Mucosa of descending colon (tissue), 3 donors: ENCODE results near the gene DCDC1. TPM values are rescaled to one million over a fixed set of nuclear protein-coding genes. Genes with fewer than 3 reads are reported as not detected.

Source experiments
- ATAC-seq: fragments of 200-7000 bp; cut with Tn5 transposase; one replicate; pipeline ENCODE4 v1.9.1; 2020; ENCODE audit warnings: mild to moderate bottlenecking, moderate library complexity
- DNase-seq, 3 donors: peaks; one replicate each; pipeline ENCODE4 v3.0.0-alpha.2; 2020
- H3K36me3 ChIP-seq: fragments of 200-600 bp; one replicate; pipeline ENCODE4 v1.8.0; 2021; ENCODE audit warnings: low read depth, mild to moderate bottlenecking
- H3K4me1 ChIP-seq: fragments of 200-600 bp; one replicate; pipeline ENCODE4 v1.8.0; 2021; ENCODE audit warnings: low read depth, mild to moderate bottlenecking
- H3K4me3 ChIP-seq: fragments of 200-600 bp; one replicate; pipeline ENCODE4 v1.8.0; 2021; ENCODE audit warnings: mild to moderate bottlenecking
- H3K9me3 ChIP-seq: fragments of 200-600 bp; one replicate; pipeline ENCODE4 v1.8.0; 2021; ENCODE audit warnings: mild to moderate bottlenecking
- intact Hi-C, 2 donors: fragments of 100-400 bp; cut with DNase I in 1 of 2; cut with micrococcal nuclease in 1 of 2; formaldehyde crosslinking; loops; one replicate each; pipeline versions ENCODE4 v1.11.0 to v1.11.1; 2022; cut with DNase I, micrococcal nuclease
- total RNA-seq, 3 donors: library from RNA; stranded (reverse); fragmentation: NEBNext Ultra II Directional in 2 of 3; extraction: Animal tissue kit (Norgen Biotek cat#: 25700) in 2 of 3; gene quantifications; one replicate each; pipeline versions ENCODE4 v1.2.1 to v1.2.4, GENCODE V29; 2021 to 2023
- TF ChIP-seq, protein P1 (sequence below): fragments of 200-600 bp; IDR thresholded peaks from one replicate; pipeline ENCODE4 v1.8.0; 2022; ENCODE audit warnings: antibody characterized with exemption, mild to moderate bottlenecking
- donor health status: DM: no; HTN: no; CAD: no; lungs with moderate emphysema.
- donor health status: DM: no; HTN: no; CAD: no.
- donor health status: DM: no; HTN: yes; CAD: no.

The DCDC1 gene
- total RNA-seq, 3 donors from 2014 or later: 0.22 TPM; not detected in 2

DNA sequence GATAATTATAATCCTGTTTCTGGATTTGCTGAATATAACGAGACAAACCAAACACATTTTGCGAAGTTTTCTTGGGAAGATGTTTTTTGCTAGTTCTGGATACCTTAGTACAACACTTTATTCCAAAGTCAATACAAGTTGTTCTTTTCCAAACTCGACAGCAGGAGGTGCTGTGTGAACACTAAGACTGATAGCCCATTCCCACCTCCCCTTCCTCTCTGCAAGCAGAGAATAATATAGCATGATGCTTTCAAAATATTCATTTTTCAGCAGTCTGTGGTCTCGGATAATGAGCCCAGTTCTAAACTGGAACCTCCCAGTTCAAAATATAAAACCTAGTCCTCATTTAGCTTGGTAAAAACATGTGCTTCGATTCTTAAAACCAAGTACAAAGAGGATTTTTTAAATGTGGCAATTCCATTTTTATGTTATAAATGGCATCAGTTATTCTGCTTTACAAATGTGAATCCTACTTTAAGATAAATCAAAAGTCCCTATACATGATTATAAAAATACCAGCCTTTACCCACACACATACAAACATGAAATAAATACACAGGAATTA, 129.1 kb downstream of the DCDC1 start:
- no peak overlapping the region for H3K4me3 ChIP-seq
- no peaks in the 10 kb centered on the region for H3K36me3 ChIP-seq
- peak in 1 of 3 donors; percentile 13 for DNase-seq
- no peaks in the 10 kb centered on the region for H3K9me3 ChIP-seq
- TF ChIP-seq, protein P1, sequence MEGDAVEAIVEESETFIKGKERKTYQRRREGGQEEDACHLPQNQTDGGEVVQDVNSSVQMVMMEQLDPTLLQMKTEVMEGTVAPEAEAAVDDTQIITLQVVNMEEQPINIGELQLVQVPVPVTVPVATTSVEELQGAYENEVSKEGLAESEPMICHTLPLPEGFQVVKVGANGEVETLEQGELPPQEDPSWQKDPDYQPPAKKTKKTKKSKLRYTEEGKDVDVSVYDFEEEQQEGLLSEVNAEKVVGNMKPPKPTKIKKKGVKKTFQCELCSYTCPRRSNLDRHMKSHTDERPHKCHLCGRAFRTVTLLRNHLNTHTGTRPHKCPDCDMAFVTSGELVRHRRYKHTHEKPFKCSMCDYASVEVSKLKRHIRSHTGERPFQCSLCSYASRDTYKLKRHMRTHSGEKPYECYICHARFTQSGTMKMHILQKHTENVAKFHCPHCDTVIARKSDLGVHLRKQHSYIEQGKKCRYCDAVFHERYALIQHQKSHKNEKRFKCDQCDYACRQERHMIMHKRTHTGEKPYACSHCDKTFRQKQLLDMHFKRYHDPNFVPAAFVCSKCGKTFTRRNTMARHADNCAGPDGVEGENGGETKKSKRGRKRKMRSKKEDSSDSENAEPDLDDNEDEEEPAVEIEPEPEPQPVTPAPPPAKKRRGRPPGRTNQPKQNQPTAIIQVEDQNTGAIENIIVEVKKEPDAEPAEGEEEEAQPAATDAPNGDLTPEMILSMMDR: no peak
- intact Hi-C loops: no loop called here
- ATAC-seq: no peak
- H3K4me1 ChIP-seq: no peaks in the 10 kb centered on the region

- Histone ChIP-seq H3K9me3 (no peaks in the 10 kb centered on the region), H3K4me3 (no peak overlapping the region), H3K4me1 (no peaks in the 10 kb centered on the region), H3K36me3 (no peaks in the 10 kb centered on the region)
- ATAC-seq (no peak), DNase-seq (no peak)
- TF ChIP-seq, protein P1: no peak
- intact Hi-C loops: no loop called here
Observed at GRCh38 chr11:31237819-31238760, 131.4 kb downstream of the DCDC1 start.

GRCh38 chr11:31236143-31236542, 133.4 kb downstream of the DCDC1 start:
- DNase-seq (no peak), ATAC-seq (no peak)
- H3K4me1 ChIP-seq: no peaks in the 10 kb centered on the region
- intact Hi-C loops: no loop called here
- H3K9me3 ChIP-seq: no peaks in the 10 kb centered on the region
- no peak overlapping the region for H3K4me3 ChIP-seq
- H3K36me3 ChIP-seq: no peaks in the 10 kb centered on the region
- TF ChIP-seq, protein P1: no peak

- intact Hi-C loops: no loop called here
- TF ChIP-seq, protein P1: no peak
- no peak for ATAC-seq
- Histone ChIP-seq H3K9me3 (no peaks in the 10 kb centered on the region), H3K36me3 (no peaks in the 10 kb centered on the region), H3K4me3 (no peak overlapping the region), H3K4me1 (no peaks in the 10 kb centered on the region)
- DNase-seq: no peak
Observed at GRCh38 chr11:31233425-31233824, 136.1 kb downstream of the DCDC1 start.

GRCh38 chr11:31231601-31232000, 137.9 kb downstream of the DCDC1 start:
- Histone ChIP-seq H3K4me3 (no peak overlapping the region), H3K9me3 (no peaks in the 10 kb centered on the region), H3K36me3 (no peaks in the 10 kb centered on the region), H3K4me1 (no peaks in the 10 kb centered on the region)
- DNase-seq (no peak), ATAC-seq (no peak)
- intact Hi-C loops: no loop called here
- TF ChIP-seq, protein P1: no peak
